ENCODE data around the gene MLLT10. TPM values are rescaled to one million over a fixed set of nuclear protein-coding genes. Genes with fewer than 3 reads are reported as not detected.

MLLT10 gene
- total and polyA plus RNA-seq, 2 experiments from 2014 or later, result 16.8 to 34.9 TPM

DNA sequence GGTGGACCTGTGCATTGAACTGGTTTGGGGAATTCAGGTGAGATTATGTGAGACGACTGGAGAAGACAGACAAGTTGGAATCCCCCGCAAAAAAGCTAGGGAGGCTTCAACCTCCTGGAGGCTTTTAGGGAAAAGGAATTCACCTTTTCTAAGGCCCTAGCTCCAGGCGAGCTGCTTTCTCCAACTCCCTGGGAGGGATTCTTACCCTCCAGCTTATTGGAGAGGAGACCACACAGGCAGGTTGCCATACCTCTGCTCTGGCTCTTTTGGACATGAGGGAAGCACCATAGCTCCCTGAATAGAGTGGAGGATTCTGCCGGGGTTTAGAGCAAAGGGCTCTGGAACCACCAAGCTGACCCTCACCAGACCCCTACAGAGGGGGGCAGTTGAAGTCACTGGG lies 213.8 kb downstream of the MLLT10 start:
- no peaks in the 10 kb centered on the region for H4K20me1 ChIP-seq (ENCODE audit: insufficient read depth, poor library complexity, severe bottlenecking)
- TF ChIP-seq EZH2phosphoT487 (IDR thresholded peaks at IDR 0.05; ENCODE audit: low read depth, severe bottlenecking, unreplicated experiment) (no peak), EZH2 (IDR thresholded peaks at IDR 0.05; ENCODE audit: borderline replicate concordance) (no peak)
- TF ChIP-seq, protein P1, sequence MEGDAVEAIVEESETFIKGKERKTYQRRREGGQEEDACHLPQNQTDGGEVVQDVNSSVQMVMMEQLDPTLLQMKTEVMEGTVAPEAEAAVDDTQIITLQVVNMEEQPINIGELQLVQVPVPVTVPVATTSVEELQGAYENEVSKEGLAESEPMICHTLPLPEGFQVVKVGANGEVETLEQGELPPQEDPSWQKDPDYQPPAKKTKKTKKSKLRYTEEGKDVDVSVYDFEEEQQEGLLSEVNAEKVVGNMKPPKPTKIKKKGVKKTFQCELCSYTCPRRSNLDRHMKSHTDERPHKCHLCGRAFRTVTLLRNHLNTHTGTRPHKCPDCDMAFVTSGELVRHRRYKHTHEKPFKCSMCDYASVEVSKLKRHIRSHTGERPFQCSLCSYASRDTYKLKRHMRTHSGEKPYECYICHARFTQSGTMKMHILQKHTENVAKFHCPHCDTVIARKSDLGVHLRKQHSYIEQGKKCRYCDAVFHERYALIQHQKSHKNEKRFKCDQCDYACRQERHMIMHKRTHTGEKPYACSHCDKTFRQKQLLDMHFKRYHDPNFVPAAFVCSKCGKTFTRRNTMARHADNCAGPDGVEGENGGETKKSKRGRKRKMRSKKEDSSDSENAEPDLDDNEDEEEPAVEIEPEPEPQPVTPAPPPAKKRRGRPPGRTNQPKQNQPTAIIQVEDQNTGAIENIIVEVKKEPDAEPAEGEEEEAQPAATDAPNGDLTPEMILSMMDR (IDR thresholded peaks at IDR 0.05; ENCODE audit: poor library complexity), result no peak
- no peaks in the 10 kb centered on the region for H3K79me2 ChIP-seq
- no peaks in the 10 kb centered on the region for H3K36me3 ChIP-seq (replicated peaks; ENCODE audit: insufficient read depth, low read depth)
- no peaks in the 10 kb centered on the region for H3K27me3 ChIP-seq
- H3K4me2 ChIP-seq, result no peak overlapping the region
- H3K4me3 ChIP-seq, result no peak overlapping the region
- H3K9me3 ChIP-seq (ENCODE audit: low read depth), result no peaks in the 10 kb centered on the region
- WGBS (ENCODE audit: low lambda C conversion rate, missing lambda C conversion rate), result 81% methylated on average over 4 of the region's 4 CpGs
- H3K4me1 ChIP-seq (ENCODE audit: insufficient read depth), result peaks cover 12% of the 10 kb centered on the region
- no peak overlapping the region for H3K27ac ChIP-seq
- no peak for DNase-seq (ENCODE audit: low spot score)
- no peaks in the 10 kb centered on the region for H3K9me2 ChIP-seq (replicated peaks; ENCODE audit: insufficient read depth)
- no peak overlapping the region for H2AFZ ChIP-seq

DNA sequence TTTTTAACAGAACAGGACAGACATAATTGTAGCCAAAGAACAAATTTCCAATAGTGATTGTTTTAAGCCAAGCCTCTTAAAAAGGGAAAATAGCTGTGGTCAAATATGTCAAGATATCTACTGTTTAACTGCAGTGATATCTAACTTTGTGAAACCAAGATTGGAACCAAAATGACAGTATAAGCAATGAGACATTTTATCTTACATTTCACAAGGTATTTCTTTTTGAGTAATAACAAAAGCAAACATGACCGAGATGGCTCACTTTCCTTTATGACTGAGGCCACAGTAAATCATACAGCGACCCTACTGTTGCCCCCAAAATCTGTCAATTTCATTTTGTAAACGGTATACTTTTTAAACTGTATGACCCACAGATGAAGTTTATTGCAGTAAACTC lies 215.8 kb downstream of the MLLT10 start:
- Histone ChIP-seq H3K4me1 (ENCODE audit: insufficient read depth) (peaks cover 16% of the 10 kb centered on the region), H3K79me2 (no peaks in the 10 kb centered on the region), H3K4me2 (peak overlapping the region; percentile 7), H3K9me2 (replicated peaks; ENCODE audit: insufficient read depth) (no peaks in the 10 kb centered on the region), H3K27me3 (no peaks in the 10 kb centered on the region), H3K27ac (peak overlapping the region; percentile 6), H3K4me3 (no peak overlapping the region), H3K9me3 (ENCODE audit: low read depth) (no peaks in the 10 kb centered on the region), H3K36me3 (replicated peaks; ENCODE audit: insufficient read depth, low read depth) (no peaks in the 10 kb centered on the region), H4K20me1 (ENCODE audit: insufficient read depth, poor library complexity, severe bottlenecking) (no peaks in the 10 kb centered on the region), H2AFZ (no peak overlapping the region)
- no peak for TF ChIP-seq EZH2phosphoT487 (IDR thresholded peaks at IDR 0.05; ENCODE audit: low read depth, severe bottlenecking, unreplicated experiment)
- TF ChIP-seq, protein P1 (IDR thresholded peaks at IDR 0.05; ENCODE audit: poor library complexity), result no peak
- TF ChIP-seq EZH2 (IDR thresholded peaks at IDR 0.05; ENCODE audit: borderline replicate concordance), result no peak
- WGBS (ENCODE audit: low lambda C conversion rate, missing lambda C conversion rate), result 70% methylated on average over 3 of the region's 3 CpGs
- no peak for DNase-seq (ENCODE audit: low spot score)

DNA sequence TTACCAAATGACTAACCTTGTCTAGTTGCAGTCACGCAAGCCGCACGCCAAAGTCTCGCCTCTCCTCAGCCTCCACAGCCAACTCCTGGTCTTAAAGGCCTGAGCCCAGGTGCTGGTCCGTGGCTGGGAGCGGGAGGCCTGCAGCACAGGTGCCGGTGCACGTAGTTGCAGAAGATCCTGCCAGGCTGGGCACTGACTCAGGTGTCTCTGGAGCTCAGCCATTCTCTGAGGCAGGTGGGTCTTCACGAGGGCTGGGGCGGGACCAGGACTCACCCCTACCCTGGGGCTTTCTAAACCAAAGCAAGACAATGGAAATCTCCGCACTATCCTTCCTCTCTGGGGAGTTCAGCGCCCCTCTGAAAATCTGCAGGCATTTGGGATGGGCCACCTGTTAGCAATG lies 216.4 kb downstream of the MLLT10 start:
- Histone ChIP-seq H3K4me3 (no peak overlapping the region), H3K4me1 (ENCODE audit: insufficient read depth) (peaks cover 16% of the 10 kb centered on the region), H3K36me3 (replicated peaks; ENCODE audit: insufficient read depth, low read depth) (no peaks in the 10 kb centered on the region), H2AFZ (no peak overlapping the region), H3K79me2 (no peaks in the 10 kb centered on the region), H3K27ac (no peak overlapping the region), H4K20me1 (ENCODE audit: insufficient read depth, poor library complexity, severe bottlenecking) (no peaks in the 10 kb centered on the region), H3K27me3 (no peaks in the 10 kb centered on the region), H3K4me2 (no peak overlapping the region), H3K9me2 (replicated peaks; ENCODE audit: insufficient read depth) (no peaks in the 10 kb centered on the region), H3K9me3 (ENCODE audit: low read depth) (no peaks in the 10 kb centered on the region)
- TF ChIP-seq, protein P1 (IDR thresholded peaks at IDR 0.05; ENCODE audit: poor library complexity), result no peak
- TF ChIP-seq EZH2phosphoT487 (IDR thresholded peaks at IDR 0.05; ENCODE audit: low read depth, severe bottlenecking, unreplicated experiment) (no peak), EZH2 (IDR thresholded peaks at IDR 0.05; ENCODE audit: borderline replicate concordance) (no peak)
- no peak for DNase-seq (ENCODE audit: low spot score)
- WGBS (ENCODE audit: low lambda C conversion rate, missing lambda C conversion rate), result 90% methylated on average over 12 of the region's 12 CpGs

Measured in hepatocyte (in vitro differentiated cells).